COLO829 (cell line): ENCODE measurements around the gene POLG2.

Source experiments
- DNase-seq: peaks from one replicate; pipeline ENCODE4 v3.0.0; 2012; ENCODE audit warnings: low spot score

POLG2 gene

GRCh38 chr17:64496786-64497564 lies at the start of gene POLG2:
Gene POLG2 (minus strand): TSS chr17:64497054. CDS start chr17:64496968, 86 bp downstream.
- DNase-seq: peak; percentile 95

GRCh38 chr17:64544742-64545141 lies 47.9 kb upstream of the POLG2 start:
- DNase-seq: no peak

- no peak for DNase-seq
Observed at GRCh38 chr17:64540118-64540776, 43.4 kb upstream of the POLG2 start.

GRCh38 chr17:64538508-64539130 lies 41.8 kb upstream of the POLG2 start:
- no peak for DNase-seq

- DNase-seq: no peak
Observed at GRCh38 chr17:64537488-64537887, 40.6 kb upstream of the POLG2 start.

- DNase-seq: no peak
Observed at GRCh38 chr17:64536913-64537312, 40.1 kb upstream of the POLG2 start.

- DNase-seq: no peak
Observed at GRCh38 chr17:64535357-64535756, 38.5 kb upstream of the POLG2 start.

GRCh38 chr17:64534187-64534586 lies 37.3 kb upstream of the POLG2 start:
- DNase-seq: no peak

GRCh38 chr17:64533784-64534183 lies 36.9 kb upstream of the POLG2 start:
- no peak for DNase-seq

- DNase-seq: no peak
Observed at GRCh38 chr17:64532409-64532808, 35.6 kb upstream of the POLG2 start.

- DNase-seq: no peak
Observed at GRCh38 chr17:64531955-64532371, 35.1 kb upstream of the POLG2 start.

- no peak for DNase-seq
Observed at GRCh38 chr17:64529221-64529620, 32.4 kb upstream of the POLG2 start.

- no peak for DNase-seq
Observed at GRCh38 chr17:64527914-64528313, 31.1 kb upstream of the POLG2 start.

GRCh38 chr17:64520359-64520758 lies 23.5 kb upstream of the POLG2 start:
- DNase-seq: no peak

- no peak for DNase-seq
Observed at GRCh38 chr17:64519601-64520000, 22.7 kb upstream of the POLG2 start.

GRCh38 chr17:64515829-64516228 lies 19.0 kb upstream of the POLG2 start:
- DNase-seq: no peak

GRCh38 chr17:64515419-64515818 lies 18.6 kb upstream of the POLG2 start:
- no peak for DNase-seq

- no peak for DNase-seq
Observed at GRCh38 chr17:64509179-64509578, 12.3 kb upstream of the POLG2 start.

- no peak for DNase-seq
Observed at GRCh38 chr17:64508683-64509082, 11.8 kb upstream of the POLG2 start.

- peak; percentile 82 for DNase-seq
Observed at GRCh38 chr17:64507413-64507782, 10.5 kb upstream of the POLG2 start.

- peak; percentile 96 for DNase-seq
Observed at GRCh38 chr17:64506576-64507412, 9.9 kb upstream of the POLG2 start, which contains the start of gene CEP95. Gene CEP95 (plus strand): TSS chr17:64506977. CDS start chr17:64507098, 121 bp downstream.

- peak; percentile 97 for DNase-seq
Observed at GRCh38 chr17:64506201-64506575, 9.3 kb upstream of the POLG2 start, which contains the start of gene DDX5. Gene DDX5 (minus strand): TSS chr17:64506289. CDS start chr17:64506119, 170 bp downstream.
